D341Med (cell line): ENCODE measurements around the gene RNF144A.

Experiments used
- DNase-seq: peaks from one replicate; pipeline ENCODE4 v3.0.0; 2012; ENCODE audit warnings: low spot score

The RNF144A gene

DNA sequence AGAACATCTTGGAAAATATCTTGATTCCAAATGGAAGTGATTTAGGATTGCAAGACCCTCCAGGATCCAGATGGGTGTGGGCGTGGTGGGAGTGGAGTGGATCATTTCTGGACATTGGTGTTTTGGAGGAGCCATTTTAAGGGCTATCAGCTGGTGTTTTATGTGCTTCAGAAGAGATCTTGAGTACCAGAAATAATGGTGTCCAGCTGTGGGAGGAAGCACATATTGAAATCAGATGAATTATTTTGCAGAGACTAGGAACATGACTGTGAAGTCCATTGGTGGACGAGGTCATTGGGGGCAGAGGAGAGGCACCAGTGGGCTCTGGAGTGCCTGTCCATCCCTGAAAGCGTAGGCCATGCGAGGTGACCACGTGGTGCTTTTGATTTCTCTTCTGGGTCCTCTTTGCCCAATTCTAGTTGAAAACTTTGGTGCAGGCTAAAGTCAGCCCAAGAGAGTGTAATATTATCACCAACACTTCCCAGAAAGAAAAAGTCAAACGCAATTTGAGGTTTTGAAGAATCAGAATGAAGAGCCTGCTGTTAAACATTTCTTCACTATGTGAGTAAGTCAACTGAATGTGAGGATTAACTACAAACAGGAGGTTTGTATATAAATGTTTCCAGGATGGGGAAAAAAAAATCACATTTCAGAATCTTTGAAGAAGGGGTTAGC is 31.6 kb downstream of the RNF144A start:
- no peak for DNase-seq

DNA sequence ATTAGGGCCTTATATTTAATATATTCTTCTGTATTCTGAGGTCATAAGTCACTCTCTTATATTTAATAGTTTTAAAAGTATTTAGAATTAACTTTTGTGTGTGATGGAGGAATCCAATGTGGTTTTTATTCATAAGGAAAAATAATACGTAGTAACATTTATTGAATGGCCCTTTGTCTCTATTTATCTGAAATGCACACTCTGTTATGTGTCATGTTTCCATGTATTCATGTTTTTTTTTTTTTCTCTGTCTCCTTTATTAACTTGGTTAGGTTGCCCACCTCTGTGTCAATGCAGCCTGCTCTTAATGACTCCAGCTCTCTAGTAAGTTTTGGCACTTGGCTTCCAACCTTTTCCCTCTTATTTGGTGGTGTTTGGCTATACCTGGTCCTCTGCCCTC is 33.8 kb downstream of the RNF144A start:
- no peak for DNase-seq

DNA sequence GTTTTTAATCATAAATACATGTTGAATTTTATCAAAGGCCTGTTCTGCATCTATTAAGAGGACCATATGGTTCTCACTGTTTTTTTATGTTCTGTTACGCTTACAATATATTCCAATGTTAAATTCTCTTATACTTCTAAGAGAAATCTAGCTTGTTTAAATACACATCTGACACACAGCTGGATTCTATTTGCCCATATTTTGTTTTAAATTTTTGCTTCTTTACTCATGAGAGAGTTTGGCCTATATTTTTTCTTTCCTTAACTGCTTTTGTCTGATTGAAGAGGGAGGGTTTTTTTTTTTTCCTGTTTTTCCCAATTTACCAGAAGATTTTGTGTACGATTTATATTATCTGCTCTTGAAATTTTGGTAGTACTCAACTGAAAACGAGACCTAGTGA is 34.9 kb downstream of the RNF144A start:
- DNase-seq, result no peak

DNA sequence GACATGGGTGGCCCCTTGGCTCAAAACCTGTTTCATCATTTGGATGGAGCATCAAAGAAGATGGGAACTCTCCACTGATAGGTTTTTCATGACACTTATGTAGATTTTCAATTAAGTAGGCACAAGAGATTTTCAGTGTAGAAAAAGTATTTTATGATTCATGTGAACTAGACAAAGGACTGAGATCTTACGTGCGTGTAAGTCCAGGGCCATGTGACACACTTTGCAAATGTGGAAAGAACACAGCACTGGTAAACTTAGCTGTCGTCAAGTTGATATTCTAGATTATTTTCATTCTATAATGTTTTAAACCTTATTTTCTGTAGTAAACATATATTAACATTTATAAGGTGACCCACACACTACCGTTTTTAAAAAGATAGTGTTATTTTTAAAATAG is 37.4 kb downstream of the RNF144A start:
- DNase-seq, result no peak

- no peak for DNase-seq
Observed at GRCh38 chr2:6955511-6956136, 38.4 kb downstream of the RNF144A start.

DNA sequence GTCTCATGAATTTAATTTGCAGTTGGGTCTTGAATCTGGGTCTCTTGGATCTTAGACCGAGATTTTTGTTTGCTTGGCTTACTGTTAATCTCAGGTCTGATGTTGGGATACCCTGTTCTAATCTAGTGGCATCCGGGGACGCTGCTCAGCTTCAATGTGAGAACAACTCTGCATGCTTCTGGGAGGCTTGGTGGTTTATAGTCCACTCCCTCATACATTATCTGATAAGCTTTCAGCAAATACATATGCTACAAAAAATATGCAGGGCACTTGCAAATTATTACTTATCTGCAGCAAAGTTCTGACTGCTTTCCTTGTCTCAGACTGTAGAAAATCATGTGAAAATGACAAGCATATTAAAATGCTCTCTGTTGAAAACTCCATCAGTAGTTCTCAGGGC is 39.4 kb downstream of the RNF144A start:
- no peak for DNase-seq

DNA sequence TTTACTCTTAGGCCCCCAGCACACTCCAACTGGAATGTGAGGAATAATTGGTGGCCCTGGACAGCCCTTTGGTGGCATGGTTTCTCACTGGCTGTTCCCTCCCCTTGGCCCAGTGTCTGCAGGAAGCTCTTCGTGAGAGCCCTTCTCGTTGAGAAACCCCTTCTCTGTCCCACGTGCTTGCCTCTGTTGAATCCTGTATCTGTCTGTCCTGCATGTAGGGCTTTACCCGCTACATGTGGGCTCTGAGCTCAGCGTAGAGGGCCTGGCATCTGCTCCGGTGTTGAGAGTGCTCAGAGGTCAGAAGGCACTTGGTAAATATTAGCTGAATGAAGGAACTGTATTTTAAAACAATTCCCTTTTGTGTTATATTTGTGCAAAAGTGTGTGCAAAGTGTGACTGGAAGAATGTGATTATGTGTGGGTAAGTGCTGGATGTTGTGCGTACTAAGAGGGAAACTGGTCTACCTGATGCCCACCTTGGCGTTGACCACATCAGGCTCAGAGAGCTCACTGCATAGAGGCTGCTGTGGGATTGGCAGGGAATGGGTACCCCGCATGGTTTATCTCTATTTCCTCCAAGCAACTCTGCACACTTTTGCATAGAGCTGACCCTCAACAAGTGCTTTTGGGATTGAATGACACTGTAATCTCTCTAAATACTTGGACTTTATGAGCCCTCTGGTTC is 40.0 kb downstream of the RNF144A start:
- DNase-seq, result no peak

- DNase-seq, result peak; percentile 41
Observed at GRCh38 chr2:6957910-6958615, 40.9 kb downstream of the RNF144A start.

DNA sequence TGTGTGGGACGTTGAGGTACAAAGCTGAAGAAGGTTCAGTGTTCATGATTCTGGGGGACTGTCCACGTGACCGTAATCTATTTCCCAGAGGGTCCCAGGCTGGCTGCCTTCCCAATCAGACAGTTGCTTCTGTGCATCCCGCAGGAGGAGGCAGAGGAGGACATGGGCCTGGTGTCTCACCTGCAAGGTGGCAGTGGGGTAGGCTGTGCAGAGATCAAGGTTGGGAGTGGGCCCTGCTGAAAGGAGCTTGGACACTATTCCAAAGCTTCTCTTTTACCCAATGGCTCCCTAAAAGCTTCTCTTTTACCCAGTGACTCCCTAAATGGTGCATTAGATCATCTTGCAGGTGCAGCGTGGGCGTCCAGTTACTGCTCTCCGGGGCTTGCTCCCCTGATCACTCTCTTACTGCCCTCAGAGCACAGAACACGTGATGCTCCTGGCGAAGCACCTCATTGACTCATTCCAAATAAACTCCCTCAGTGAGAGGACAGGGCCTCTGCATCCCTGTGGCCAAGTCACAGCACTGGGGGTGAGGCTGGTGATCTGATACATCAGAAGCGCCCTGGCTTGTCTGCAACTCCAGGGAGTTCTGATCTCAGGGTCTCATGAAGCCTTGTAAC is 41.5 kb downstream of the RNF144A start:
- DNase-seq, result no peak

GRCh38 chr2:6959751-6960150 is 42.5 kb downstream of the RNF144A start:
- no peak for DNase-seq

GRCh38 chr2:6960659-6961058 is 43.4 kb downstream of the RNF144A start:
- no peak for DNase-seq

- DNase-seq, result no peak
Observed at GRCh38 chr2:6963727-6964126, 46.5 kb downstream of the RNF144A start.

DNA sequence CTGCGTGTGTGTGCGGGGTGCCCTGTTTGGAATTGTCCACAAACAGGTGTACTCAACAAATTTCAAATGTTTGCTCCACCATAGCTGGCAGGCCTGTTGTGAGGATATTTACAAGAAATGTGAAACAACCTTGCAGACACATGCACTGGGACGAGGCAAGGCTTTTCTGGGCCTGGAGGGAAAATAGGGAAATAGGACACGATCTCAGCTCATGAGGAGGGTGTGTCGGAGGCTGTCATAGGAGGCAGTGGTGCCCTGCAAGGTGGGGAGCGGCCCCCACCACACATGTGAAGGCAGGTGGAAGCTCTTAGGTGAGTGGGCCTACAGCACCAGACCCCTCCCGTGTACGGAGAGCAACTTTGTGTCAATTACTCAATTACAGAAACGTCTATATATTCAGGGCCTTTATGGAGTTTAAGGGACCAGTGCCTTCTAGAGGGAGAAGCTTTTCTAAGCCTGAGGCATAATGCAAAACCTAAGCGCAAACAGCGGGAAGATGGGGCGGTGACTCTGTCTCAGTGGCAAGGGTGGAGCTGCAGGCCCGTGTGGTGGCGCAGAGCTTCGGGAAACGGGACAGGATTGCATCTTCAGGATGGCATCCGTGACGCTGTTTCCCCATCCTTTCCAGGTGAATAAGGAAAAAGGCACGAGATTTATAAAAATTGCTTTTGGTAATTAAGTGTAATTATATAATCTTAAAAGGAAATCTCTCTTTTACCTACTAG is 48.0 kb downstream of the RNF144A start:
- no peak for DNase-seq

GRCh38 chr2:6966446-6966940 is 49.3 kb downstream of the RNF144A start:
- DNase-seq, result no peak

DNA sequence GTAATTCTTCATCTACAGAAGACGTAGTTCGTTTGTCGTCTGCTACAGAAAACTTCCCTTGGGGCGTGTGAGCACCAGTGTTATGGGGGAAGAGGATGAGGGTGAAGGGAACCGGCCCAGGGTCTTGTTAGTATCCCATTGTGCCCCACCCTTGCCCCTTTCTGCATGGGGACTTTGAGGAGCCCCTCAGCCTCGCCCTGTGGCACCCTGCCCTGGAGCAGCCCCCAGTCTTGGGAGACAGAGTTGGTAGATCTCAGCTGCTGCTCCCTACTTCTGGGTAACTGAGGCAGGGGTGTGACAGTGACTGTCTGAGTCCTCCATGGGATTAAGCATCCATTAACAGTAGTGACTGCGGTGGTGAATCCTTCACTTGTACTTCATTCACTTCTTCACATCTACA is 50.1 kb downstream of the RNF144A start:
- DNase-seq, result no peak

- no peak for DNase-seq
Observed at GRCh38 chr2:6968319-6969100, 51.3 kb downstream of the RNF144A start.

GRCh38 chr2:6970551-6970950 is 53.3 kb downstream of the RNF144A start:
- no peak for DNase-seq

DNA sequence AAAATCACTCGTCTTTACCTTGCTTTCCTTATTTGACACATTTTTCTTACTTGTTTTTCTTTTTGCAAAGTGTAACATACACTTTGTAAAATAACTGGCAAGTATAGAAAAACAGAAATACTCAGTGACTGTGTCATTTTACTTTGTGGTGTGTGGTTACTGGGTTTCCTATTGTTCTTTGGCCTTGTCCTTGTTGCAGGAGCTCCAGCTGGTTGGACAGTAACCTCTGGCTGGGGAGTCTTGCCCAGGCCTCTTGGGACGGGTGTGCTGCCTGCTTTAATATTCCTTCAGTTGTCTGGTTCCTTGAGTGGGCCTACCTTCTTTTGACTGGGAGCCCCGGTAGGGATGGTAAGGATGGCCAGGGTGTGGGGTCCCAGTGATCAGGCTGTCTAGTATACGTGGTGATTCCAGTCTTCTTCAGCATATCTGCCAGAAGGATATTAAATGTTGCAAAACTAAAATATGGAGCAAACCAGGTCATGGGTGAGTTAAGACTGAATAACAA is 53.8 kb downstream of the RNF144A start:
- no peak for DNase-seq

DNA sequence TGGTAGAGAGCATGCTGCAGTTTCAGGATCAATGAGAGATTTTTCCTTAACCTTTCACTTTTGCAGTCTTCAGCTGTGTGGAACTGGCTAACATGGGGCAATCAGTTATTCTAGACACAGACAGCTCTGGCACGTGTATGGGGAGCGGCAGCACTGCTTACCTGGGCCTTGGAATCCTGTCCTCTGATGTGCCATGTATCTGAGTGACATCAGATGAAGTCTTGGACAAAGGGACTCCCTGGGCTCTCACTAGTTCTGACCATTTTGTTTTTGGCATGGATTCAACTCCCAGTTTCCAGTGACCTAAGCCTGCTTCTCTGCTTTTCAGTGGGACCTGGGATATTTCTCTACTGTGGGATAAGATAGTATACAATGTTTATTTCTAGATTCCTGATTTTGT is 54.3 kb downstream of the RNF144A start:
- no peak for DNase-seq

GRCh38 chr2:6972067-6972710 is 55.0 kb downstream of the RNF144A start:
- DNase-seq, result no peak
